Activated naive CD4-positive, alpha-beta T cell treated with Interleukin-2 at 50 U/mL for 16 hours (primary cell): ENCODE measurements around the gene TSPAN9.

Experiments
- DNase-seq: peaks from one replicate; pipeline ENCODE4 v3.0.0-alpha.2; 2020

The TSPAN9 gene

DNA sequence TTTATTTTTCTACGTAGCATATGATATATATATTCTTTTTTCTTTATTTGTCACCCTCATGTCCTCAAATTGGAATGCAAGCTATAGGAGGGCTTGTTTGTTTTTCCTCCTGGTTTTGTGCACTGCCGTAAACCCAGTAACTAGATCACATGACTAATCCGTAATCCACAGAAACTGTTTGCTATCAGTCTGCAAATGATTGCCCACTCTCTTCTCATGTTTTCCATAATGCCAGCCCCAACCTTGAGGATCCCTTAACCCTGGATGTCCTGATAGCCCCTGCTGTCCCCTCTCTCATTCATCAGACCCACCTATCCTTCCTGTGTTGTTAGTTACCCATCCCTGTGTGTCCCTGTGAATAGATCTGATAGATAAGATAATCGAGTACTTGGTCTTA, 94.0 kb downstream of the TSPAN9 start:
- no peak for DNase-seq

DNA sequence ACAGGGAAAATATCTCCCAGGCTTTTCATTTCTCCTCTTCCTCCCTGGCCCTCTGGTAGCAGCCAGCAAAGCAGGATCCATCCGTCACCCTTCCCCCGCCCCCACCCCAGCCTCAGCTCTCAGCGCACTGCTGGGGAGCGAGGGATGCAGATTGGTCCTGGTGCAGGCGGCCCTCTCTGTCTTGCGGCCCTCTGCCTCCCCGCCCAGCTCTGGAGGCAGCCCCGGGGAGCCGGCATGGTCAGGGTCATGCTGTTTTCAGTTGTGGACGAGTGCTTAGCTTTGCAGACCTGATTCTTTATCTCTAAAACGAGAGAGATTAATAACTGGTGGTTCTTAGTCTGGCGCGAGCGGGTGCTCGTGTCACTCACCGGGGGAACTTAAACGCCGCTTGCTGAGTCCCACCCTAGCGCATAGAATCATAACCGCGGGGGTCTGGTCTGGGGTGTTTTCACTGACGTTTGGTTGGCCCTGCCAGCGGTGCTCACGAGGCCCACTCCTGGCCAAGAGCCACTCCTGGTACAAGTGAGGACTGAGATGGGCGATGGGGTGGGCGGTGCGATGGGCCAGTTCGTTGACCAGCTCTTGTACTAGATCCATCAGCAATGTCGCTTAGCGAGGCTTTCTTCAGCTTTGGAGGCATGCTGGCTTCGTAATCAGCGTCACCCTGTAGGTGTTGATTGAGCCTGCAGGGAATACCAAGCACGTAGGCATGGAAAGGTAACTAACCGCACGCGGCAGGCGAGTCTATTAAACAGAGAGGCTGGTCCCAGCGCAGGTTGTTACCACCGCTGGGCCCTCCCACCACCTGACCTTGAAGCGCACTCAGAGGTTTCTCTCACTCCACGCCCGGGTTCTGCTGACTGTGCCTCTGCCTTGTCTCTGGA, 95.2 kb downstream of the TSPAN9 start:
- no peak for DNase-seq

DNA sequence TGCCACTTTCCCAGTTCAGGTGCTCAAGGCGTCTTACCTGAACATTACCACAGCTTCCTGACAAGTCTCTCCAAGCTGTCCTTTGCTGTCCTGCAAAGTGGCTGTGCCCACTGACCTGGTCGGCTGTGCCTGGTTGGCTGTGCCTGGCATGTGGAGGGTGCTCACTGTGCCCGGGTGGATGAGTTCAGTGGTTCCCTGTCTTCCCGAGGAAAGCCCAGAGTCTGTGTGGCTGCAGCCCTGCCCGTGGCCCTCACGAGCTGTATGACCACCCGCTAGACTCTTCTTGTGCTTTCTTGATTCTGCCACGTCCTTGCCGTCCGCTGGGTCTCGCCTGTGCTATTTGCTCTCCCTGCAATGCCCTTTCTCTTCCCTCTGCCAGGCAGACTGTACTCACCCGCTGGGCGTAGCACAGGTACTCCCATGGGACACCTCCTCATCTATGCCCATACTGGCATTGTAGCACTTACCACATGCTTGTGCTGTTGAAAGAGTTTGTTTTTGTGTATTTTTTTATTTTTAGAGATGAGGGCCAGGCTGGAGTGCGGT, 95.9 kb downstream of the TSPAN9 start:
- DNase-seq = no peak

DNA sequence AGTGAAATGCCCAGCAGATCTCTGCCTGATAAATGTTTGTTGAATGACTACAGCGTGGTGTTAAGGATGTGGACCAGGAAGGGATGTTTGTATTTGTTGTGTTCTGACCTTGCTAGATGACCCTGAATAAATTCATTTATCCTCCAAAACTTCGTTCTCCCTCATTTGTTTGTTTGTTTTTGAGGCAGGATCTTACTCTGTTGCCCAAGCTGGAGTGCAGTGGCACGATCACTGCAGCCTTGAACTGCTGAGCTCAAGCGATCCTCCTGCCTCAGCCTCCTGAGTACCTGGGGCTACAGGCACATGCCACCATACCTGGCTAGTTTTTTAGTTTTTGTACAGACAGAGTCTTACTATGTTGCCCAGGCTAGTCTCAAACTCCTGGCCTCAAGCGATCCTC, 96.7 kb downstream of the TSPAN9 start:
- no peak for DNase-seq

DNA sequence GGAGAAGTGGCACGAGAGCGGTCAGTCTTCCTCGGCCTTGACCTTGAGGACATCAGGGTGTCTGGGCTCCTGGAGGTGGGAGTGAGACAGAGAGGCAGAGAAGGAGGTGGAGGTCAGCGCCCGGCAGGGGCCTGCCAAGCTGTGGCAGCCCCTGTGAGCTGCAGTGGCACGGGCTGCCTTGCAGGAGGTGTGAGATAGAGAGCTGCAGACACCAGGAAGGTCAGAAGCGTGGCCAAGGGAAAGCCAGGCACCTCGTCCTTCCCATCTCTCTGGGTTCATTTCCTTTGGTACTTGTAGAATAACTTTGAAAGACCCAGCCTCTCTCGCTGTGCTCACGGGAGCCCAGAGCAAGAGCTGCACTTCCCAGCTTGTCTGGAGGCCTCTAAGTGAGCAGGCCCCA, 98.1 kb downstream of the TSPAN9 start:
- DNase-seq = no peak

DNA sequence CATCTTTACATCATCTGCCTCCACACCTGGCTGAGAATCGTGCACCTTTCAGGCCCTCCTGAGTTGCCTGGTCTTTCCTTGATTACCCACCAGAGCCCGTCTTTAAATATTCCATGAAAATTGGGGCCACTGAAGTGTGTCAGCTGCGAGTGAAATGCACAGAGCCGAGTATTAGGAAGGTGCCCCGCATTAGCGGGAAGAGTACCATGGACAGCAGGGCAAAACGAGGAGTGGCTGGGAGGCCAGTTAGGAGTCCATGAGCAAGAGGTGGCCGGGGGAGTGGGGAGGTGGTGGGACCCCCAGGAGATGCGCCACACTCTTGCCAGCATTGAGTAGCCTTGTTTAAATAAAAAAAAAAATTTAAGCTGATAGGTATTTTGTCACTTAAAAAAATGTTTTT, 99.6 kb downstream of the TSPAN9 start:
- no peak for DNase-seq

DNA sequence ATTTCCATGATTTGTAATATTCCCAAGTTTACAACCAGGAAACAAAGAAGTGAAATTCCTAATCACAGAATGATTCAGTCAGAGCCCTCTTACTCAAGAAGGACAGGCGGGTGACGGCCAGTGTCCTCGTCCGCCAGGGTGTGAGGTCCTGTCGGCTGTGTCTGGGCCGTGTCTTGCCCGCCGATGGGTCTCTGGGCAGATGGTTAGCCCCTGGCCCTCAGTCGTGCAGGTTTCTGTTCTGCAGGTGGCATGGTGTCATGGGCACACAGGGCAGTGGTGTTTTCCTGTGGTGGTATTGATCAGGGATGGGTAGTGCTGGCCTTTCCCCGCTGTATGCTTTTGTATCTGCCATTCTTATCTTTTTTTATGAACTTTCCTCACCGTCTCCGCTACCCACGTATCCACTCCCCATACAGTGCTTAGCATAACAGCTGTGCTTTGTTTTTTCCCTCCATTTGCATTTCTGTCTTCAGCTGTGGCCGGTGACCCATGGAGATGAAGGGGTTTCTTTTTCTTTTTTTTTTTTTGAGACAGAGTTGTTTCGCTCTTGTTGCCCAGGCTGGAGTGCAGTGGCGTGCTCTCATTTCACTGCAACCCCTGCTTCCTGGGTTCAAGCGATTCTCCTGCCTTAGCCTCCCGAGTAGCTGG, 100.7 kb downstream of the TSPAN9 start:
- DNase-seq = no peak

DNA sequence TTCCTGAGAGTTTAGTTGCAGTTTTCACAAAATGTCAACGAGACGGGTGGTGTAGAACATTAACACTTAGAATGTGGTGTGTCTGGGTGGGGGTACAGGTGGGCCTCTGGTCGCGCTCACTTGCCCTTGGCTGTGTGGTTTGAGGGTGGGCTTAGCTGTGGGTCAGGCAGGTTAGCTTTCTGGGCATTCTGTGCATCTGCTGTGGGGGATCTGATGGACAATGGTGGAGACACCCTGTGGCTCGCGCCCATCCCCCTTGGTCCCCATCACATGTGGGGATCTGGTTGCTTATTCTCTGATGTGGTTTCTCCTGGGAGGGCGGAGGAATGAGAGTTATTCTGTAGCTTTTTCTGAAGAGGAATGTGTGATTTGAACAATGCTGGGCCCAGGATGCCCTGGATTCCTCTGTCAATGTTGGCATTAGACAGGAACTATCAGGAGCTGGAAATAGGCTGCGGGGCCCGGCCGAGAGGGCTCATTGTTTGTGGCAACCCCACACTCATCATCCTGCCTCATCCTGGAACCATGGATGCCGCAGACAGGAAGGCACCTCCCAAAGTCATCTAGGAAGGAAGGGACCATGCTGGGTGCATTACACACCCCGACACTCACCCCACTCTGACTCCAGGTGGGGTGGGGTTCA, 101.6 kb downstream of the TSPAN9 start:
- DNase-seq = no peak

DNA sequence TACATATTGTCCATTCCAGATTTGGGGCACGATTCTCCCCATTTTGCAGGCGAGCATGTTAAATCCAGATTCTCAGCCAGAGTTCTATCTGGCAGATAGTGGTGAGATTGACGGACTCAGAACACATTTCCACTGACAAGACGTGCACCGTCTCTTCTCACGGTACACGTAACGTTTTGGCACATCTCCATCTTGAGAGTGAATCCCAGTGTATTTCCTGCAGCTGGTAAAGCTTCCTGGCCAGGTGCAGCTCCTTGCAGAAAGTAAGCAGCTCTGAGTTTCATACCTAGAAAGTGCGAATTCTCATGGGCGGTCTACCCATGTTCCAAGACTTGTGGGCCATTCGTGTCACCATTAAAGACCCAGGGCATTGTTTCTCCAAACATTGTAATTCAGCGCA, 102.6 kb downstream of the TSPAN9 start:
- DNase-seq = no peak

DNA sequence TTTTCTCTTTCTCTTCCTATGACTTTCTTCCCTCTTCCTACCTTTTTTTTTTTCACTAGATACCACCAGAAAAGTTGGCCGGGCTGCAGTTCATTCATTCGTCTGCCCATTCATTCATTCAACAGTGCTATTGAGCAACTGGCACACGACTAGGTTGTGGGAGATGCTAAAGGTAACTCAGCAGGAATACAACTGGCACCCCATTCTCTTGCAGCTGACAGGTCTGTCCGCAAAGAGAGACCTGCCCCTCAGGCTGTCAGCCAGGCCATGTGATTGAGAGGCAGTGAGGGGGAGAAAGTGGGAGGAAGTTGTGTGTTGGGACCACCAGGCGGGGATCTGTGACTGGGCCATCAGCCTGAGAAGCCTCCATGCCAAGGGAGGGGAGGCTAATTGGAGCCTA, 105.2 kb downstream of the TSPAN9 start:
- DNase-seq = no peak

DNA sequence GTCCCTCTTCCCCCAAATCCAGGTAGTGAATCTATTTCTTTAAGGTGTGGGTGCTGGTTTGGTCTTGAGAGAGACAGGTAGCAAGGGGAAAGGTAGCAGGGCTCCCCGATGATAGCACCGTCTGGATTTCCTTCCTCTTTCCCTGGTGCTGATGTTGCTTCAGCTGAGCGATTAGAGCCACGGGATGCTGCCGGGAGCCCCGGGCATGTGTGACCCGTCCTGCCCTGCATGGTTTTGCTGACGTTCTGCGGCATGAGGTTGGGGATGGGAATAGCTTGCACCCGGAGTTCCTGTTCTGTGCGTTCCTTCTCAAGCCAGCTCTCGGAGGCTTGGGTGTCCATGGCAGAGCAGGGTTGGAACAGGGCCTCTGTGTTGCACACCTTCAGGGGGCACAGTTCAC, 107.3 kb downstream of the TSPAN9 start:
- DNase-seq = no peak

DNA sequence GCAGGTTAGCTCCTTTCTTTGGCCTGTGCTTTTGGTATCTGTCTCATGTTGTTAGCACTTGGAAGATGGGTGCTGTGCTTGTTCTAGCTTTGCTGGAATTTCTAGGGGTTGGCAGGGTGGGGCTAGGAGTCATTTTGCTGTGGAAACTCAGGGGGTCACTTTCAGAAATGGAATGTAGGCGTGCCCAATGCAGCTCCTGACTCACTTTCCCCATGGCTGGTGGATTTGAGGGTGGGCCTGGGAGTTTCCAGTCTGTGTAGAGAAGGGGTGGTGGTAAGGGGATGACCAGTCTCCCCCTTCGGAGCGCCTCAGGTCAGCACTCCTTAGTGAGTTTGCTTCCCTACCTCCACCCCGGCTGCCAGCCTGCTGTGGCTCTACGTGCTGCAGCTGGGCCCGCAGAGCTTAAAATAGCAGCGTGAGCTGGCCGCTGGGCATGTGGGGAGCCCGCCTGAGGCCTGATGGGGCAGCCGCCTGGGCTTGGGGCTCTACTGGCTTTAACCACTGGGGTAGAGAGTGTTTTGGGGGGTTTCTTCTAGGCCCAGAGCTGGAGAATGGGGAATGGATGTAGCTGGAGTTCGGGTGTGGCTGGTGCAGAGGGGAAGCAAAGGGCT, 108.2 kb downstream of the TSPAN9 start:
- no peak for DNase-seq

DNA sequence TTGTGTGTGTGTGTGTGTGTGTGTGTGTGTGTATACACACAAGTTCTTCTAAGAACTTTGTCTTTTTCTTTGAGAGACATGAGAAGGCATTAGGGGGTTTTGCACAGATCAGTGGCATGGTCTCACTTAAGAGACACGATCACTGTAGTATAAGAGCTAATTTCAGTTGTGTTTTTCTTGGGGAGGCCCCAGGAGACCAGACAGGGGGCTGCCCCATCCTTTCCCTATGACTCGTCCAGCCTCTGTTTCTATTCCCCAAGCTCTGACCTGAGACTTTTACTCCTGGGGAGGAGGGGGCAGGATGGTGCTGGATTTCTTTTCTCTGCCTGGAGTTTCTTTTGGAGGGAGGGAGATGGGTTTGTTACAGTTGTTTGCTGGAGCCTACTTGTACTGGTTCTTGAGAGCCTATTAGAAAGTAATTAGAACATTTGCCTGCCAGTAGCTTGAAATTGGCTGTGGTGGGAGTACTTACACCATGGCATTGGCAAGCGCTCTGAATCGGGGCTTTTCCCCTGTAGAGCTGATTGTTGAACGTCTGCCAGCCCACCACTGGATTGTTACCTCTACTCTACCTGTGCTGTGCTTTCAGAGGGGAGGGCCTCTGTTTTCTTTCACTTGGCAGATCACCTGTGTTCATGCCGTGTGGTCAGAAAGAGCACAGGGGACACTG, 109.5 kb downstream of the TSPAN9 start:
- DNase-seq = no peak

DNA sequence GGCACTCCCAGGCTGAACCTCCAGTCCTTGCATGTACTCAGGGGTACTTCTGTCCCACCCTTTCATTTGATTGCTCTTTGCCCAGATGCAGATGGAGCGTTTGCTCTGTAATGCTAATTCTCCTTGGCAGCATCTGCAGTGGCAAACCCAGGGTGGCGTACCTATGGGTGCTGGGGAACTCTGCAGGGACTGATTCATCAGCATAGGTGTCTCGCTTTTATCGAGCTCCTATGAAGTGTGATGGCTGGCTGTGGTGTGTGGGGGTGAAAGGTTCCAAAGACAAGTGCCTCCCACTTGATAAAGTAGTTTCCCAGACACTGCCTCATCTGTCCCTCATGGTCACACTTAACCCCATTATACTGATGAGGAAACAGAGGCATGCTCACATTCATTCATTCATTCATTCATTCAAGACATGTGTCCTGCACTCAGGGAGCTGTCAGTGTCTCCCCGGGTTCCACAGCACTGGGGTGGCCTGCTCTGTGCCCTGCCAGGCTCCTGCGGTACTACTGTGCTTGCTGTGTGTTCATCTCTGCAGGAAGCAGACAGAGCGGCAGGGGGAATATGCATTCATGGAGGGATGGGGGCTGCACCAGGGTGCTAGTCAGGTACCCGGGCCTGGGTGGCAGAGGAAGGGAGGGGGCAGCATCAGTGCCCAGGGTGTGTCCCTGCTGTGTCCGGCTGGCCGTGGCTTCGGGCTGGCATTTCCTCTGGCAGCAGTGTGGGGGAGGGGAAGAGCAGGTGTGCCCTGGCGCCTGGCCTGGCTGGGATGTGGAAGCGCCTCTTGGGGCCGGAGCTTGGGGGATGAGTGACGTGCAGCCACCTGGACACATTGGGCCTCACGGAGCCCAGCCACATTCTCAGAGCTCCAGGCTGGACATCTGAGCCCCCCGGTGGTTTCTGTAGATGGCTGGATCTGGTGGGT, 110.9 kb downstream of the TSPAN9 start:
- DNase-seq = no peak

DNA sequence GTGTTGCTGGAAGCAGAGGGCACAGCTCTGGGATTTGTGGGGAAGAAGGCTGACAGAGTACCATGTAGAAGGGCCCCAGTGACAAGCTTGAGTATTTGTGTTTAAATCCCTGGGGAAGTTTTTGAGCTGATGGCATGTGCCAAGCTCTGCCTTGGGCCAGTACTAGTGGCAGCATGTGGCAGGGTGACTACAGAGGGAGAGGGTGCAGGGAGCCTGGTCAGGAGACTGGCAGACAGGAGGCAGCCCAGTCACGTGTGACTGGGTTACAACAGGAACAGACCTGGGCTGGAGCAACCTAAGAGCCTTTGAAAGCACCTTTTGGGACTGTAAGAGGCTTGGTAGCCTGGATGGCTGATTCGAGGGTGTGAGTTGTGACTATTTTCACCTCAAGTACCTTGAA, 112.1 kb downstream of the TSPAN9 start:
- no peak for DNase-seq

DNA sequence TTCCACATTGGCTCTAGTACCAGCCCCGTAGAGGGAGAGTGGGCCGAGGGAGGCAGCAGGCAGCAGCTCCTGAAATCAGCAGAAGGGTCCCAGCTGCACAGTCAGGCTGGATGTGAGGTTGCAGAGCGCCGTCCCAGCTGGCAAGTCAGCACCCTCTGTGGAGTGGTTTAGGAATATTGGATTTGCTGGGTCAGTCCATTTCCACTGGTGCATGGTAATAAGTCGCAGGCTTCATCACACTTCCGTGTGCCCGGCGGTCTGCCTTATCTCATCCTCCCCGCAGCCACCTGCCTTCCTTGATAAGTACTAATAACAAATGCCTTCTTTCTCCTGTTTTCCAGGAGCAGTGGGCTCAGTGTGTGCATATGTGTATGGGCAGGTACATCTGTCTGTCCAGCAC, 112.9 kb downstream of the TSPAN9 start:
- DNase-seq = no peak

DNA sequence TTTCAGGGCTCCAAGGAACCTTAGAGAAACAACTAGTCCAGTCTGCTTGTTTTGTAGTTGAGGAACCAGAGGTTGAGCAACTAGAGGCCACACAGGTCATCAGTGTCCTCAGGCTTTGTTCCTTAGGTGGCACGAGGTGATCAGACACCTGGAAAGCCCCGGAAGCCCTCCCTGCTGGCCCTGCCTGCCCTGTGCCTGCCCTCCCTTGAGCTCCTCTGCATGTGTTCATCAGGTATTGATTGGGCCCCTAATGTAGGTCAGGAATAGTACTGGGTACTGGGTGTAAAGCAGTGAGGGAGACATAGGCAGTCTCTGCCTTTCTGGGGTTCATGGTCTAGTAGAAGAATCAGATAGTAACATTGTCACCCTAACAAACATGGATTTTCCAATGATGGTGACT, 114.3 kb downstream of the TSPAN9 start:
- DNase-seq = no peak

DNA sequence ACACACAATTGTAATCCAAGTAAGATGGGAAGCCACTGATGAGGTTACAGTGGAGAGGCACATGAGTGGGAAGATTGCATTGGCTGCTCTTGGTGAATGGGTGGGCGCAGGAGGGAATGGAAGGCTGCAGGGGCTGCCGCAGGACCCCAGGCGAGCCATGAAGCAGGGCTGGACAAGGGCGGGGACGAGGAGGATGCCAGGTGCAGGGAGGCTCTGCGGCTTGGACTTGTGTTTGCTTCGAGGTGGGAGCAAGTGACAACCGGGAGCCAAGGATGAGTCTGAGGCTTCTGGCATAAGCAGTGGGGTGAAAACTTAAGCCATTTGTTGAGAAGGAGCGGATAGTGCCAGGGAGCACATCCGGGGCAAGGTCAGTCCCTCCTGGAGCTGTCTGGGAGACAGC, 115.0 kb downstream of the TSPAN9 start:
- DNase-seq = no peak

DNA sequence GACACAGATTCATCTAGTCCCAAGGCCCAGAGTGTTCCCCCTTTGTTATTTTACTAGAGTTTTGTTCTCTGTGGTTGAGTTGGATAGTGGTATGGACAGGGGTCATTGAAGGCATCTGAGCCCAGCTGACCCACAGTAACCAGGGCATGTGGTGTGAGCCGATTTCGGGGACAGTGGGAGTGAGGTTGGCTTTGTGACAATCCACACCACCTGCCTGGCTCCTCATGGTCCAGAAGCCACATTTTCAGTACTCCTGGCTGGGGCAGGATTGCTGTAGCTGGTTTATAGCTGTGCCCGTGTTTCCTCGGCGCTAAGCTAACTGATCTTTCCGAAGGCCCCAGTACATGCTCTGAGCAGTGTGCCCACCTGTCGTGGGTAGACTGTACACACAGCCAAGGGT, 116.0 kb downstream of the TSPAN9 start:
- DNase-seq = no peak

DNA sequence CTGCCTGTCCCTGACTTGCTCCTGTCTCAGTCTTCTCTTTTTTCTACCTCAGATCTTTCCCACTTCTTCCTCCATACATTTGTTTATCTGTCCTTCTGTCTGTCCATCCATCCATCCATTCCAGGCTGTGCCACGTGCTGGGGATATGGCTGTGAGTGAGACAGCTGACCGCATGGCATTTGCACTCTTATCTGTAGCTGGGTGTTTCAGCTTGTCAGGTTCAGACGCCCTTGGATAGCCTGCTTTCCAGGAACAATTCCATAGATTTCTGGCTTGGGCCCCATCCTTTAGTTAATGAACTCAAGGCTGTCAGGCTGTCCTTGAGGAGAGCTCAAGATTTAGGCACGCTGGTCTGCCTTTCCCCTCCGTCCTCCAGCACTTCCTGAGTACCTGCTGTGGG, 116.6 kb downstream of the TSPAN9 start:
- no peak for DNase-seq

DNA sequence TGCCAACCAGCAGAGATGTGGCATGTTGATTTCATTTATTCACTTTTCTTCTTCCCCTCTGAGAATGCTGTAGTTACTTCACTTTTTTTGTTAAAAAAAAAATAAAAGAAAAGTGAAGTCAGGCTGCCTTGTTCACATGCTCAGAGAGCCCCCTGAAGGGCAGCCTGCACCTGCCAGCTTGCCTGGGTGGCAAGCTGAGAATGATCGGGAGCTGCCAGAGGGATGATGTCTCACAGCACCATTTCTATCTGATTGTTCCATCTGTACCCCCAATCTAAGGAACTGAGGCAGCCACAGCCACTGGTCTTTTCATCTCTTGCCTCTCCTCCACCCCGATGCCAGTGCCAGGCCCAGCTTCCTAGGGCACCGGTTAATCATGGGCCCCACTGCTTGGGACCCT, 118.2 kb downstream of the TSPAN9 start:
- DNase-seq = no peak
